A204.1 (cell line): ENCODE data around the gene SLCO1B3.
"Not testable (repeated sequence)": the region's sequence is repeated elsewhere in the genome, so short reads cannot be mapped to it uniquely, and the experiment has no call there.

Source experiments
- FAIRE-seq: peaks from 2 replicates; lab custom pipeline; 2012; peaks lifted over from hg19 to GRCh38; lab: Jason Lieb, UNC

SLCO1B3 gene, protein sequence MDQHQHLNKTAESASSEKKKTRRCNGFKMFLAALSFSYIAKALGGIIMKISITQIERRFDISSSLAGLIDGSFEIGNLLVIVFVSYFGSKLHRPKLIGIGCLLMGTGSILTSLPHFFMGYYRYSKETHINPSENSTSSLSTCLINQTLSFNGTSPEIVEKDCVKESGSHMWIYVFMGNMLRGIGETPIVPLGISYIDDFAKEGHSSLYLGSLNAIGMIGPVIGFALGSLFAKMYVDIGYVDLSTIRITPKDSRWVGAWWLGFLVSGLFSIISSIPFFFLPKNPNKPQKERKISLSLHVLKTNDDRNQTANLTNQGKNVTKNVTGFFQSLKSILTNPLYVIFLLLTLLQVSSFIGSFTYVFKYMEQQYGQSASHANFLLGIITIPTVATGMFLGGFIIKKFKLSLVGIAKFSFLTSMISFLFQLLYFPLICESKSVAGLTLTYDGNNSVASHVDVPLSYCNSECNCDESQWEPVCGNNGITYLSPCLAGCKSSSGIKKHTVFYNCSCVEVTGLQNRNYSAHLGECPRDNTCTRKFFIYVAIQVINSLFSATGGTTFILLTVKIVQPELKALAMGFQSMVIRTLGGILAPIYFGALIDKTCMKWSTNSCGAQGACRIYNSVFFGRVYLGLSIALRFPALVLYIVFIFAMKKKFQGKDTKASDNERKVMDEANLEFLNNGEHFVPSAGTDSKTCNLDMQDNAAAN

DNA sequence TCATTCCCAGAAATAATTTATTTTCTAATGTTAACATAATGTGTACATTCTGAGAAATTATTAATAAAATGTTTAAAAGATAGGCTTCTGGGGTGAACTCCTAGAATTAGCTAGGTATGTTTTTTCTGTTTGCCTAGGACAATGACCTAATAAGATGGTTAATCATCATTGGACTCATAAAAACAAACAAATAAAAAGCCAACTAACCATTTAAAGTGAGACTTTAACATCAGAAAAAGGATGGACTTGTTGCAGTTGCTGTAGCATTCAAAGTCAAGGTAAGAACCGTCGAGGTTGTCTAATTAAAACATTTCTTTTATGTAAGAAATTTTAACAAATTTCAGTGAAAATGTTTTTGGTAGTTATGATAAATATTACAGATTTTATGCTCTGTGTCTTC, at the start of gene SLCO1B3:
SLCO1B3 (plus strand) TSS at position 219 of the 400 bp plus-strand sequence. CDS start 5,034 bp downstream, outside the sequence.
- FAIRE-seq, result no peak

DNA sequence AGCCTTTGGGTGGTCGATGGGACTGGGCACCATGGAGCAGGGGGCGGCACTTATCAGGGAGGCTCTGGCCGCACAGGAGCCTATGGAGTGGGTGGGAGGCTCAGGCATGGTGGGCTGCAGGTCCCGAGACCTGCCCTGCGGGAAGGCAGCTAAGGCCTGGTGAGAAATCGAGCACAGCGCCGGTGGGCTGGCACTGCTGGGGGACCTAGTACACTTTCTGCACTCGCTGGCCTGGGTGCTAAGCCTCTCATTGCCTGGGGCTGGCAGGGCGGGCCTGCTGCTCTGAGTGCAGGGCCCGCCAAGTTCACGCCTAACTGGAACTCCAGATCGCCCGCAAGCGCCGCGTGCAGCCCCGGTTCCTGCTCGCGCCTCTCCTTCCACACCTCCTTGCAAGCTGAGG, 33.1 kb upstream of the SLCO1B3 start:
- no peak for FAIRE-seq

DNA sequence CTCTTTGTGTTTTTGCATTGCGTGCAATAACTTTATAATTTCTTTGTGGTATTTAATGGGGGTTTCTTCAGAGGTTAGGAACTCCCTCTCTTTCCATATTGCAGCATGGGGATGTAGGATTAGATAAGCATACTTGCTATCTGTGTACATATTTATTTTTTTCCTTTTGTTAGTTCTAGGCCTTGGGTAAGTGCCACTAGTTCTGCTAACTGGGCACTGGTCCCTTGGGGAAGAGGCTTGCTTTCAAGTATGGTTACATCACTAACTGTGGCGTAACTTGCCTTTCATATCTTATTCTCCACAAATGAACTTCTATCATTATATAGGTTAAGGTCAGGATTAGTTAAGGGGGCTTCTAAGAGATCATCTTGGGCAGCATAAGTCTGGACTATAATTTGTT, 31.5 kb upstream of the SLCO1B3 start:
- no peak for FAIRE-seq

DNA sequence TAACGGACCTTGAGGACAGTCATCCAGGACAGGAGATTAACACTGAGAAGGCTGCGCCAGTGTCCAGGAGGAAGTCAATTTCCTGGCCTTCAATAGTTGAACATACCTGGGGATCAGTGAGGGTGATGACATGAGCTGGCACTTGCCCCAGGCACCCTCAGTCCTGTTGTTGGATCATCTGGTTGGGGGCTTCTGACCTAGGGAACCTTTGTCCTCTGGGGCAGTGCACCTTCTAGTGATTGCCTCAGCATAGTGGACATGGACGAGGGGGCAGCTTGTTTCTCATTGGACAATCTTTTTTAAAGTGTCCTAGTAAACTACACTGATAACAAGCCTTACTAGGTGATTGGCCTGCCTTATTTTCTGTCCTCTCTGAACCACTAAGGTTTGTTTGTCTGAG, 30.5 kb upstream of the SLCO1B3 start:
- FAIRE-seq, result not testable (repeated sequence)

DNA sequence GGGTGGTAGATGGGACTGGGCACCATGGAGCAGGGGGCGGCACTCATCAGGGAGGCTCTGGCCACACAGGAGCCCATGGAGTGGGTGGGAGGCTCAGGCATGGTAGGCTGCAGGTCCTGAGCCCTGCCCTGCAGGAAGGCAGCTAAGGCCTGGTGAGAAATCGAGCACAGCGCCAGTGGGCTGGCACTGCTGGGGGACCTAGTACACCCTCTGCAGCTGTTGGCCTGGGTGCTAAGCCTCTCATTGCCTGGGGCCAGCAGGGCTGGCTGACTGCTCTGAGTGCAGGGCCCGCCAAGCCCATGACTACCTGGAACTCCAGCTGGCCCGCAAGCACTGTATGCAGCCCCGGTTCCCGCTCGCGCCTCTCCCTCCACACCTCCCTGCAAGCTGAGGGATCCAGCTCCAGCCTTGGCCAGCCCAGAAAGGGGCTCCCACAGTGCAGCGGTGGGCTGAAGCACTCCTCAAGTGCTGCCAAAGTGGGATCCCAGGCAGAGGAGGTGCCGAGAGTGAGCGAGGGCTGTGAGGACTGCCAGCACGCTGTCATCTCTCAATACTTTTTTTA, 26.6 kb upstream of the SLCO1B3 start:
- FAIRE-seq, result not testable (repeated sequence)

DNA sequence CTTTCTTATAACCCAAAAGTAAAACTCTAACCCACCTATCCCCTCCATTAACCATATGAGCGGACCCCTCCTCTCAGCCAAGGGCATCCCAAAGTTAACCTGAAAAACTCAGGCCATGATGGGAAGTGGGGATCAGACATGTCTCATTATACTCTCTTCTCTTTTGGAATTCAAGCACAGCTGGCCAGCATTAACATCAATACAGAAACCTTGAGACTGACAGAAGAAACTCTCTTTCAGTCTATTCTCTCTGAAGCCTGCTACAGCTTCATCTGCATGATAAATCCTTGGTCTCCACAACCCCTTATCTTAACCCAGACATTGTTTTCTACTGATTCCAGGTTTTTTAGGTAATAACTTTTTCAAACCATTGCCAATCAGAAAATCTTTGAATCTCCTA, 17.5 kb upstream of the SLCO1B3 start:
- no peak for FAIRE-seq

DNA sequence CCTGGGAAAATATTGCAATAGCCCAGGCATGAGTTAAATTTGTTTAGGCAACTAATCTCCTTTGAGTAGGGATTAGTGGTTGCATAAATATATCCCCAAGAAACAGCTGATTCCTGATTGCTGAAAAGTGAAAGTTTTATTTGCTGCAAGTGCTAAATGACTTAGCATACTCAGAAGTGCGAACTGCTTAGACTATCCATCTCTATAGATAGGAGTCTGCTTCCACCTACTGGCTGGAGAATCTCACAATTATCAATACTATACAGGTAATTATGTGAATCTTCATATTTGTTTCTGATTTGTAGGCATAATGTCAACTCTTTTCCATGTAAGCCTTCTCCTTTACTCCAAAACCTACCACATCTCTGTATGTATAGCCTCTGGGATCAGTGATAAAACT, 12.0 kb upstream of the SLCO1B3 start:
- no peak for FAIRE-seq

DNA sequence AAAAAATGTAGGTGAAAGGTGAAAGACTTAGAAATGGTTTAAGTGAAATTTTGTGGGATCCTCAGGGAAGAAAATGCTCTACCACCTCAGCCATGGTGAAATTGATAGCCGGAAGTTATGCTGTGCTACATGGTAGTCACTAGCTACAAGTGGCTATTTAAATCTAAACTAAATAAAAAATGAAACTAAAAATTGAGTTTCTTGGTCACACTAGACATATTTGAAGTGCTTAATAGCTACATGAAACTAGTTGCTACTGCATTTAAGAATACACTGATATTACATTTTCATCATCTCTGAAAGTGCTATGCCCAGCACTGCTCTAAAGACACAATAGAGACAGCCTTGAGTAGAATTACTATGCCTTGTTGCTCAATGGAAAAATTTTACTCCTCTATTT, 10.3 kb upstream of the SLCO1B3 start:
- FAIRE-seq, result no peak

DNA sequence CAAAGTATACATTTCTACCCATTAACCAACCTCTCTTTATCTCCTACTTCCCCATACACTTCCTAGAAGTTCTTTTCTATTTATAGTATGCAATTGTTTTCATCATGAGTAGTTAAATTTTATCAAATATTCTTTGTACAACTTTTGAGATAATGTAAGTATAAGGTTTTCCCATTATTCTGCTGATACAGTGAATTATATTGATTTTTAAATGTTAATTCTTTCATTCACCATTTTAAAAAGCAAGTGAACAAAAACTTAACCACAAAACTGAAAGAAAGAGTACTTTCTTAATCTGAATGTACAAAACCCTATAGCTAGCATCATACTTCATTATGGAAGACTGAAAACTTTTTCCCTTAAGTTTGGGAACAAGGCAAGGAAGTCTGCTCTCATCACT, 9.5 kb upstream of the SLCO1B3 start:
- no peak for FAIRE-seq

DNA sequence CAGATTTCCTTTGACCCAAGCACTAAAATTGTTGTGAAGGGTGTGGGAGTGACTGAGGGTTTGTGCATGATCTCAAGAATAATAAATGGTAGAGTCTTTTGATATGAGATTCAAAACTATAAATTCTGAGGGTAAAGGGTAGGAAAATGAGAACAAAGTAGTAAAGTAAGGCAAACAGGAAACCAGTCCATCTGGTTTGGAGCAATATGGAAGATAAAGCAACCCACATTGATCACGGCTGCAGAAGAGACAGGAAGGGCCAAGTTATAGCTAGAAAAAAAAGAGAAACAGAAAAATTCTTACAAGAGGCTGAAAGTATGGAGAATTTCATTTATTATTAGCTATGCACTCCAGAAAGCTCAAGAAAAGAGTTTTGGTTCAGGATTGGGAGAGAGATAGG, 4.6 kb upstream of the SLCO1B3 start:
- no peak for FAIRE-seq

DNA sequence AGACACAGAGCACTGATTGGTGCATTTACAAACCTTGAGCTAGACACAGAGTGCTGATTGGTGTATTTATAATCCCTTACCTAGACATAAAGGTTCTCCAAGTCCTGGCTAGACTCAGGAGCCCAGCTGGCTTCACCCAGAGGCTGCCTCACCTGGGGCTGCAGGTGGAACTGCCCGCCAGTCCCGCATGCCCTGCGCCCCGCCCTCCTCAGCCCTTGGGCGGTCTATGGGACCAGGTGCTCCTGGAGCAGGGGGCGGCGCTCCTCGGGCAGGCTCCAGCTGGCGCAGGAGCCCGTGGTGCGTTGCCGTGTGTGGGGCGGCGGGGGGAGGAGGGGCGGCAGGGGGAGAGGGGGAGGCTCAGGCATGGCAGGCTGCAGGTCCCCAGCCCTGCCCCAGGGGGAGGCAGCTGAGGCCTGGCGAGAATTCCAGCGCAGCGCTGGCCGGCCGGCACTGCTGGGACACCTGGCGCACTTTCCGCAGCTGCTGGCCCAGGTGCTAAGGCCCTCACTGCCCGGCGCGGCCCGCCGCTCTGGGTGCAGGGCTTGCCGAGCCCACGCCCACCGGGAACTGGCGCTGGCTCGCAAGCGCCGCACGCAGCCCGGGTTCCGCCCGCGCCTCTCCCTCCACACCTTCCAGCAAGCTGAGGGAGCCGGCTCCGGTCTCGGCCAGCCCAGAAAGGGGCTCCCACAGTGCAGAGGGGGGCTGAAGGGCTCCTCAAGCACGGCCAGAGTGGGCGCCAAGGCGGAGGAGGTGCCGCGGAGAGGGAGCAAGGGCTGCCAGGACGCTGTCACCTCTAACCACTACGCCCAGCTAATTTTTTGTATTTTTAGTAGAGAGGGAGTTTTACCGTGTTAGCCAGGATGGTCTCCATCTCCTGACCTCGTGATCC, 3.1 kb upstream of the SLCO1B3 start:
- FAIRE-seq, result no peak

DNA sequence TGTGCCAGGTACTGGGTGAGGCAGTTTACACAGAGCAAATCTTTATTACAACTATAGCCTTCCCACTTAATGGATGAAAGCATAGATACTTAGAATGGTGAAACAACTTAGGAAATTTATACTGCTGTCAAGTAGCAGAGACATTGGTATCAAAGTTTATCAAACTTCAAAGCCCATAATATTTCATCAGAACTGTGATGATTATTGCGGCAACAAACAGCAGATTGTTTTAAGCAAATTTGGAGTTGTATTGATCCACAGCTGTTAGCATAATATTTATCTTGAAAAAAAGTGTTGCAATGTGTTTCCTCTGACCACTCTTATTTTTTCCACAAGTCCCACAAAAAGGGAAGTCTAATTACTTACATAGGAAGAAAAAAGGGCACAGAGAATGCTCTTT, 2.0 kb upstream of the SLCO1B3 start:
- no peak for FAIRE-seq

DNA sequence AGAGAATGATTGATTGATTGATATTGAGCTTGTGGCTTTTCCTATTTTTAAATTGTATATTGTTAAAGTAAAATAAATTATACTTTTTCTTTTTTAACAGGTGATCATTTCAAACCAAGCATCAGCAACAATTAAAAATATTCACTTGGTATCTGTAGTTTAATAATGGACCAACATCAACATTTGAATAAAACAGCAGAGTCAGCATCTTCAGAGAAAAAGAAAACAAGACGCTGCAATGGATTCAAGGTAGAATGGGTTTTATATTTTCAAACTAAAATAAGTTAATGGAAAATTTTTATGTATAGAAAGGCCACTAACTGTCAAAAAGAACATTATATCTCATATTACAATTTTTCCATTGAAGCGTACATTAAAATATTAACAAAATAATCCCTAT, 5.1 kb downstream of the SLCO1B3 start:
- no peak for FAIRE-seq

DNA sequence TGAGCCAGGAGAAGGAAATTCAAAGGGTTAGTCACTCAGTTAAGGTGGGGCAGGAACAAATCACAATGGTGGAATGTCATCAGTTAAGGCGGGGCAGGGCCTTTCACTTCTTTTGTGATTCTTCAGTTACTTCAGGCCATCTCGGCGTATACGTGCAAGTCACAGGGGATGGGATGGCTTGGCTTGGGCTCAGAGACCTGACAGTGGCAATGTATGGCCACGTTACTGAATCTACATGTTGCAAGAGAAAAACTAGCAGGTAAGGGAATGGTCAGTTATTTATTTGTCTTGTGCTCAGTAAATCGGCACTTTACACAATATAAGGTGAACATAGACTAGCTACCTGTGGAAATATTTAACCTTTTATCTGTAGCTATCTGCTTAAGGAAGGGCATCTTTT, 11.9 kb downstream of the SLCO1B3 start:
- no peak for FAIRE-seq

DNA sequence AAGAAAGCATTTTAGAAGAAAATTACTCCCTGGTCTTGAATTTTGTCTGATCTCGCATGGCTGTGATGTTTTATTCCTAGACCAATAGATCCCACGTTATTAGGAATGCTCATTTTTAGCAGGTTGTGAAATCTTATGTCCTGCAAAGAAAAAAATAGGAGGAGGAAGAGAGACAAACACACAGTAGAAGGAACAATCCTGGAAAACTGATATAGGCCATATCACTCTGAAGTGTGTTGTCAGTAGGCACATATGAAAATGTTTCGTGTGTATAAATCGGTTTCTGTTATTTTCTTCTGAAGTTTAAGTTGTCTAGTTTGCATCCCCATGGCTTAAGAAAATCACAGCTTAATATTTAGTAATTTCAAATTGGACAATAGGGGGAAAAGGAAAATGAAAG, 12.4 kb downstream of the SLCO1B3 start:
- FAIRE-seq, result no peak

DNA sequence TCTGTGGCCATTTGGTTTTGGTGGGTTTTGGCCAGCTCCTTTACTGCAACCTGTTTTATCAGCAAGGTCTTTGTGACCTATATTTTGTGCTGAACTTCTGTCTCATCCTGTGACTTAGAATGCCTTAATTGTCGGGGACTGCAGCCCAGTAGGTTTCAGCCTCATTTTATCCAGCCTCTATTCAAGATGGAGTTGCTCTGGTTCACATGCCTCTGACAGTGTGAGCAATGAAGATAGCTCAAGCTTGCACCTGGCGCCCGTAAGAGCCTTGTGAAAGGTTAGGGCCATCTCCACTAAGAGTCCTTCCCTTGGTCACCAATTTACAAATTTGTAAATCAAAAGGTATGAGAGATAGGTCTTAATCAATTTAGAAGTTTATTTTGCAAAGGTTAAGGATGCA, 19.4 kb downstream of the SLCO1B3 start:
- no peak for FAIRE-seq

DNA sequence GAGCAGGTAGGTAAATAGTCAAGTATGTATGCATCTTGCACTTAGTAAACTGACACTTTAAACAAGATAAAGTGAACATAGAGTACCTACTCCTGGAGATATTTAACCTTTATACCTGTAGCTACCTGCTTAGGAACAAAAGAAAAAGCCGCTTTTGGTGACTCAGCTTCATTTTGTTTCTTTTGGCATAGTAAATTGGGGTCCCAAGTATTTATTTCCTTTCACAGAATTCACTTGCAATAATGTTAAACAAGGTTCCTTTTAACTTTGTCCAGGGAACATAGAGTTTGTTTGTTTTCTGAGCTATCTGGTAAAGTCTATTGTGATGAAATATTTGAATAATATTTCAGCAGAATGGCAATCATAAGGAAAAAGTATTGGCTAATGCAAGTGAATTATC, 20.0 kb downstream of the SLCO1B3 start:
- FAIRE-seq, result no peak

DNA sequence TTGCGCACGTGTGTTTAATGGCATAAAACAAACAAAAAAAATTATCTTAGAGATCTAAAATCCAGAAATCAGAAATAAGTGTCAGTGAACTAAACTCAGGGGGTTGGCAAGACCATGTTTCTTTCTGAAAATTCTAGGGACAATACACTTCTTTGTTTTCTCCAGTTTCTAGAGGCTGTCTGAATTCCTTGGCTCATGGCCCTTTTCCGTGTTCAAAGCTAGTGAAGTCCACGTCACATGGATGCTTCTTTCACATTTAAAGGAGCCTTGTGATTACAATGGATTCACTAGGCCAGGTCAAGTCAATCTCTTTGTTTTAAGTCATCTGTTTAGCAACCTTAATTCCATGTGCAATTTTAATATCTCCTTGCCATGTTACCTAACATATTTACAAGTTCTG, 22.4 kb downstream of the SLCO1B3 start:
- no peak for FAIRE-seq

DNA sequence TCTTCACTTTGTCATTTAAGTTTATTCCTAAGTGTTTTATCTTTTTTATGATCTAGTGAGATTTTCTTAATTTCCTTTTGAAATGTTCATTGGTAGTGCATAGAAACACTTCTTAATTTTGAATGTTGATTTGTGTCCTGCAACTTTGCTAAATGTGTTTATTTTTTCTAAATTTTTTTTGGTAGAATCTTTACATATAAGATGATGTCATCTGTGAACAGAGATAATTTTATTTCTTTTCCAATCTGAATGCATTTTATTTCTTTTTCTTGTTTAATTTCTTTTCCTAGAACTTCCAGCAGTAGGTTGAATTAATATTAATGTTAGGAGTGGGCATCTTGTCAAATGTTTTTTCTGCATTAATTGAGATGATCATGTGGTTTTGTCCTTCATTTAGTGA, 42.1 kb downstream of the SLCO1B3 start:
- no peak for FAIRE-seq

DNA sequence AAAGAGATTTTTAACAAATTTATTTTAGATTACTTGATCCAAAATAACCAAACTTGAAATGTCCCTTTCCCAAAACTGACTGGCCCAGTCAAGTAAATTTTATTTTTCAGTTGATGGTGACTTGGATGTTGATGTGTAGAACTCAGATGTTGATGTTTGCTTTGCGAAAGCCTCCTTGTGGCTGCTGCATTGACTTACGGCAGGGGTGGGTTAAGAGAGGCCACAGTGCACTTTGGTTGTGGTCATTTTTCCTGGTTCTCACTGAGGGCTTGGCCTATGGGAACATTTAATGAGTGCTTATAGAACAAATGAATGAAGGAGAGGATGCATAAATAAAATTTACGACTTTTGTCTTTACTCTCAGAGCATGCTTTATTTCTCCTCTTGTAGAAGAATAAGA, 52.6 kb downstream of the SLCO1B3 start:
- FAIRE-seq, result no peak

DNA sequence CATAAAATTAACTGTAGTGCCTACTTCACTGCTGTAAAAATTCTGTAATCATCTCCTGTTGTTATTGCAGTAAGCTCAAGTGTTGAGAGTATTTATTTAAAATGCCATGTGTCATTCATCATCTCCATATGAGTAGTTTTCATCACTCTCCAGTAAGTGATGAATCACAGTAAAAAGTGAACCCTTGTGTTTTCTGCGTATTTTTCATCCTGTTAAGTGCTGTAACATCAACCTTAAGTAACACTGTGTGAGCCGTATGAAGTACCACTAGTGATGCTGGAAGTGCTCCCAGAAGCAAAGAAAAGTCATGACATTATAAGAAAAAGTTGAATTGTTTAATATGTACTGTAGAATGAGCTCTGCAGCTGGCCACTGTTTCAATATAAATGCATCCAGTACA, 55.4 kb downstream of the SLCO1B3 start:
- FAIRE-seq, result no peak

DNA sequence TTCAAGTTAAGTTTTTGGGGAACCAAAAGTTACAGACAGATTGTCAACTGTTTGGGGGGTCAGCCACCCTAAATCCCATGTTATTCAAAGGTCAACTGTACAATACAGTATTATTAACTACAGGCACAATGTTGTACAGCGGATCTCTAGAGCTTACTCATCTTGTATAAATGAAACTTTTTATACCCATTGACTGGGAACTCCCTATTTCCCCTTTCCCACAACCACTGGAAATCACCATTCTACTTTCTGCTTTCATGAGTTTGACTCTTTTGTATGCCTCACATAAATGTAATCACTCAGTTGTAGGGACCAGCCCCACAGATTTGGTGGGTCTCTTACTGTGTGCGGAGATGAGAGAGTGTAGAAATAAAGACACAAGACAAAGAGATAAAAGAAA, 57.8 kb downstream of the SLCO1B3 start:
- no peak for FAIRE-seq

DNA sequence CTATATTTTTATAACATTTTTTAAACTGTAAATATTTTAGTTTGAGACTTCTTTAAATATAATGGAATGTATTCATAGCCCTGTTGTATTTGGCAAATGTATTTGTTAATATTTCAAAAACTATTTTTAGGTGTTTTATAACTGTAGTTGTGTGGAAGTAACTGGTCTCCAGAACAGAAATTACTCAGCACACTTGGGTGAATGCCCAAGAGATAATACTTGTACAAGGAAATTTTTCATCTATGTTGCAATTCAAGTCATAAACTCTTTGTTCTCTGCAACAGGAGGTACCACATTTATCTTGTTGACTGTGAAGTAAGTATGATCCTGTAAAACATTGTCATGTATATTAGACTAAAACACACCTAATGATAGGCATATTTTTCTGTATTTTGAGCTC, 72.8 kb downstream of the SLCO1B3 start:
- no peak for FAIRE-seq
